H9 (cell line): ENCODE results near the gene KRT84. TPM values are rescaled to one million over a fixed set of nuclear protein-coding genes. Genes with fewer than 3 reads are reported as not detected.

Experiments
- DNase-seq: peaks from one replicate; pipeline ENCODE4 v3.0.0-alpha.2; 2017
- H2AFZ ChIP-seq: one replicate; pipeline ENCODE4 v1.6.1; 2013; ENCODE audit warnings: mild to moderate bottlenecking, low read length, control low read depth, moderate library complexity
- H2AK5ac ChIP-seq: 2 replicates; pipeline ENCODE4 v1.6.1; 2013; ENCODE audit warnings: low read length, control low read depth, mixed read lengths; ENCODE audit not compliant: insufficient read length
- H2BK120ac ChIP-seq: one replicate; pipeline ENCODE4 v1.6.1; 2013; ENCODE audit warnings: low read depth, mild to moderate bottlenecking, low read length, control low read depth, inconsistent platforms; ENCODE audit not compliant: poor library complexity, severe bottlenecking
- H2BK12ac ChIP-seq: 2 replicates; pipeline ENCODE4 v1.6.1; 2013; ENCODE audit warnings: low read length, control low read depth, mixed read lengths, low read depth; ENCODE audit not compliant: insufficient read length
- H2BK15ac ChIP-seq: 2 replicates; pipeline ENCODE4 v1.6.1; 2013; ENCODE audit warnings: low read depth, low read length, control low read depth
- H2BK20ac ChIP-seq: one replicate; pipeline ENCODE4 v1.6.1; 2013; ENCODE audit warnings: low read depth, mild to moderate bottlenecking, low read length, control low read depth, inconsistent platforms; ENCODE audit not compliant: poor library complexity, severe bottlenecking
- H2BK5ac ChIP-seq: 2 replicates; pipeline ENCODE4 v1.6.1; 2013; ENCODE audit warnings: low read length, control low read depth, mixed read lengths; ENCODE audit not compliant: insufficient read length
- H3K14ac ChIP-seq: 2 replicates; pipeline ENCODE4 v1.6.1; 2013; ENCODE audit warnings: low read length, control low read depth; ENCODE audit not compliant: insufficient read depth
- H3K18ac ChIP-seq: 2 replicates; pipeline ENCODE4 v1.6.1; 2013; ENCODE audit warnings: low read depth, mild to moderate bottlenecking, mixed read lengths, low read length, control low read depth; ENCODE audit not compliant: insufficient read length
- H3K23ac ChIP-seq: 2 replicates; pipeline ENCODE4 v1.6.1; 2013; ENCODE audit warnings: low read length, control low read depth, mixed read lengths, low read depth; ENCODE audit not compliant: insufficient read length
- H3K23me2 ChIP-seq: 2 replicates; pipeline ENCODE4 v1.6.1; 2013; ENCODE audit warnings: low read depth, mild to moderate bottlenecking, mixed read lengths, low read length, control low read depth; ENCODE audit not compliant: insufficient read length, poor library complexity, severe bottlenecking
- H3K27ac ChIP-seq: 2 replicates; pipeline ENCODE4 v1.5.1; 2013; ENCODE audit warnings: low read length, control low read depth, mixed read lengths, low read depth; ENCODE audit not compliant: insufficient read length
- H3K27me3 ChIP-seq: 2 replicates; pipeline ENCODE4 v1.6.1; 2013; ENCODE audit warnings: low read length, control low read depth, inconsistent platforms; ENCODE audit not compliant: insufficient read depth
- H3K4ac ChIP-seq: 2 replicates; pipeline ENCODE4 v1.6.1; 2013; ENCODE audit warnings: low read depth, mild to moderate bottlenecking, control low read depth, inconsistent platforms, low read length, moderate library complexity
- H3K4me1 ChIP-seq: 2 replicates; pipeline ENCODE4 v1.6.1; 2013; ENCODE audit warnings: low read length, control low read depth, inconsistent platforms; ENCODE audit not compliant: insufficient read depth
- H3K4me2 ChIP-seq: 2 replicates; pipeline ENCODE4 v1.6.1; 2013; ENCODE audit warnings: low read length, control low read depth, mixed read lengths; ENCODE audit not compliant: insufficient read length, insufficient read depth
- H3K56ac ChIP-seq: 2 replicates; pipeline ENCODE4 v1.6.1; 2013; ENCODE audit warnings: low read depth, mild to moderate bottlenecking, mixed read lengths, low read length, control low read depth; ENCODE audit not compliant: insufficient read length
- H3K79me1 ChIP-seq: 2 replicates; pipeline ENCODE4 v1.6.1; 2013; ENCODE audit warnings: low read depth, mild to moderate bottlenecking, moderate library complexity, low read length, control low read depth, inconsistent platforms; ENCODE audit not compliant: insufficient read depth, poor library complexity, severe bottlenecking
- H3K79me2 ChIP-seq: 2 replicates; pipeline ENCODE4 v1.6.1; 2013; ENCODE audit warnings: low read length, control low read depth, inconsistent platforms; ENCODE audit not compliant: insufficient read depth
- H3K9ac ChIP-seq: 2 replicates; pipeline ENCODE4 v1.6.1; 2013; ENCODE audit warnings: low read length, control low read depth, mixed read lengths; ENCODE audit not compliant: insufficient read length; ENCODE audit errors: extremely low read depth
- H3K9me3 ChIP-seq: one replicate; pipeline ENCODE4 v1.6.1; 2013; ENCODE audit warnings: low read depth, low read length, inconsistent platforms; ENCODE audit not compliant: control insufficient read depth
- H3T11ph ChIP-seq: one replicate; pipeline ENCODE4 v1.6.1; 2013; ENCODE audit warnings: mild to moderate bottlenecking, low read length, control low read depth, inconsistent platforms
- H4K20me1 ChIP-seq: one replicate; pipeline ENCODE4 v1.6.1; 2013; ENCODE audit not compliant: control insufficient read depth, insufficient read length, insufficient read depth
- H4K5ac ChIP-seq: 2 replicates; pipeline ENCODE4 v1.6.1; 2013; ENCODE audit warnings: low read depth, mild to moderate bottlenecking, mixed read lengths, low read length, control low read depth; ENCODE audit not compliant: insufficient read length
- H4K8ac ChIP-seq: replicated peaks from 2 replicates; pipeline ENCODE4 v1.6.1; 2013; ENCODE audit warnings: low read length, control low read depth, mixed read lengths, low read depth; ENCODE audit not compliant: insufficient read length
- H4K91ac ChIP-seq: 2 replicates; pipeline ENCODE4 v1.6.1; 2013; ENCODE audit warnings: low read depth, mild to moderate bottlenecking, moderate library complexity, mixed read lengths, low read length, control low read depth; ENCODE audit not compliant: insufficient read length
- H3K27ac Mint-ChIP-seq, 3 experiments: 2 replicates in 2 of 3; 3 replicates in 1 of 3; pipeline ENCODE4 v1.8.0; 2020 to 2021; ENCODE audit warnings: mixed read lengths in 3 of 3, mild to moderate bottlenecking in 1 of 3, moderate library complexity in 1 of 3
- H3K27me3 Mint-ChIP-seq: 2 replicates; pipeline ENCODE4 v1.8.0; 2021; ENCODE audit warnings: low read depth, mild to moderate bottlenecking, moderate library complexity, mixed read lengths
- H3K36me3 Mint-ChIP-seq, 3 experiments: 2 replicates in 2 of 3; 3 replicates in 1 of 3; pipeline ENCODE4 v1.8.0; 2020 to 2021; ENCODE audit warnings: low read depth in 3 of 3, mixed read lengths in 3 of 3; ENCODE audit not compliant: insufficient read depth in 1 of 3
- H3K4me1 Mint-ChIP-seq, 2 experiments: 2 replicates each; pipeline ENCODE4 v1.8.0; 2020; ENCODE audit warnings: mixed read lengths in 2 of 2
- H3K4me3 Mint-ChIP-seq, 2 experiments: 2 replicates in 1 of 2; 3 replicates in 1 of 2; pipeline ENCODE4 v1.8.0; 2020 to 2021; ENCODE audit warnings: mild to moderate bottlenecking in 2 of 2, mixed read lengths in 2 of 2, moderate library complexity in 1 of 2
- H3K9me3 Mint-ChIP-seq, 2 experiments: 2 replicates in 1 of 2; 3 replicates in 1 of 2; pipeline ENCODE4 v1.8.0; 2020; ENCODE audit warnings: mild to moderate bottlenecking in 2 of 2, mixed read lengths in 2 of 2, moderate library complexity in 1 of 2
- CTCF ChIP-seq: fragments of 200-600 bp; sonication (generic); conservative IDR thresholded peaks from 3 replicates; pipeline ENCODE4 v1.8.0; 2021; ENCODE audit warnings: antibody characterized with exemption, mild to moderate bottlenecking
- WGBS: extraction: QIAGEN DNeasy Blood & Tissue Kit; methylation state at CpG from one replicate; pipeline ENCODE4 v1.1.7; 2013; ENCODE audit warnings: missing lambda C conversion rate, low lambda C conversion rate, mixed read lengths; ENCODE audit not compliant: insufficient read length; ENCODE audit errors: extremely low coverage; 5-methylcytosine and 5-hydroxymethylcytosine counted together
- total RNA-seq: library from RNA; stranded (reverse); gene quantifications from 2 replicates; pipeline ENCODE4 v1.2.1, GENCODE V29; 2021

Gene KRT84
- total RNA-seq, 1 experiment from 2014 or later: not detected

- no peak overlapping the region for H3K27ac Mint-ChIP-seq
- Histone ChIP-seq H3K27me3 (no peaks in the 10 kb centered on the region), H2BK20ac (no peak overlapping the region), H3K4me1 (no peaks in the 10 kb centered on the region), H2AFZ (no peak overlapping the region), H3K23me2 (no peaks in the 10 kb centered on the region), H3K27ac (no peak overlapping the region), H2BK15ac (no peak overlapping the region), H4K5ac (no peak overlapping the region), H3K79me1 (no peaks in the 10 kb centered on the region), H2BK120ac (no peak overlapping the region), H4K20me1 (no peaks in the 10 kb centered on the region), H3K79me2 (no peaks in the 10 kb centered on the region), H3K14ac (no peak overlapping the region), H2BK5ac (no peak overlapping the region), H3K9me3 (no peaks in the 10 kb centered on the region), H3T11ph (no peak overlapping the region), H4K91ac (no peak overlapping the region), H3K56ac (no peak overlapping the region), H3K18ac (no peak overlapping the region), H3K9ac (no peak overlapping the region), H2BK12ac (no peak overlapping the region), H4K8ac (no peak overlapping the region), H3K4ac (no peak overlapping the region), H2AK5ac (no peak overlapping the region), H3K23ac (no peak overlapping the region), H3K4me2 (no peak overlapping the region)
- WGBS: no CpG with 5 or more reads among the region's 4 CpGs
- DNase-seq: no peak
- H3K27me3 Mint-ChIP-seq: peaks cover 11% of the 10 kb centered on the region
- H3K4me3 Mint-ChIP-seq: no peak overlapping the region
- H3K9me3 Mint-ChIP-seq: no peaks in the 10 kb centered on the region; a peak in 1 of 5 replicates
- TF ChIP-seq CTCF: no peak
- H3K4me1 Mint-ChIP-seq: peaks cover 5 to 10% of the 10 kb centered on the region in 2 experiments
- no peaks in the 10 kb centered on the region for H3K36me3 Mint-ChIP-seq
These were observed 6.2 kb upstream of the KRT84 start for GRCh38 chr12:52391618-52392002.
